Measurements from ENCODE around the gene CCL16. TPM values are rescaled to one million over a fixed set of nuclear protein-coding genes. Genes with fewer than 3 reads are reported as not detected.
"Not testable (repeated sequence)": the region's sequence is repeated elsewhere in the genome, so short reads cannot be mapped to it uniquely, and the experiment has no call there.

Gene CCL16
- total and polyA plus RNA-seq, 3 experiments from 2014 or later, result not detected

DNA sequence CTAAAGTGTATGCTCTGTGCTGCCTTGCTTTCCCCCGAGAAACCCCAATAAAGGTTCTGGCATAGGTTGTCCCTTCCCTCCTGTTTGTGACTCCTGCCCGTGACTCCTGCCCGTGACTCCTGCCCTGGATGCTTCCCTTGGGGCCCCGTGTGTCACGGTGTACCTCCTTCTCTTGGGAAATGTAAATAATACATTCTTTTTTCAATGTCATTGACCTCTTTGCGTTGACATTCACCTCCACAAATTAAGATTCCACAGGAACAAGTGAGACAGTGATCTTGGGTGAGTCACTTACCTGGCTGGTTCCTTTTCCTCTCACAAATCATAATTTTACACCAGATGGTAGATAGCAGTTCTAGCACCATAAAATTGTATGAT, 19.4 kb upstream of the CCL16 start:
- CTCF ChIA-PET, result interaction anchor here (1.2 kb wide), 1 partner anchor 11 kb away, joined by 3 read pairs; no protein-coding TSS in a partner anchor
- H3K27ac ChIP-seq (ENCODE audit: low read depth, low read length), result no peak overlapping the region
- H3K4me1 Mint-ChIP-seq, result peaks cover 10 to 17% (median 17%) of the 10 kb centered on the region in 3 donors
- peak overlapping the region in 1 of 8 donors; percentile 14 for H3K27ac Mint-ChIP-seq
- no peaks in the 10 kb centered on the region for H3K27me3 Mint-ChIP-seq
- H3K36me3 ChIP-seq (ENCODE audit: insufficient read depth, low read length), result no peaks in the 10 kb centered on the region
- POLR2A ChIA-PET, result no interaction called here
- no peak overlapping the region for H3K4me3 Mint-ChIP-seq
- no peaks in the 10 kb centered on the region for H3K4me1 ChIP-seq (ENCODE audit: insufficient read depth, low read length)
- H3K9me3 Mint-ChIP-seq, result no peaks in the 10 kb centered on the region
- H3K36me3 Mint-ChIP-seq, result no peaks in the 10 kb centered on the region
- H3K4me3 ChIP-seq (ENCODE audit: low read length), result no peak overlapping the region
- H3K27me3 ChIP-seq (ENCODE audit: insufficient read depth, low read length, poor library complexity, severe bottlenecking), result no peaks in the 10 kb centered on the region
- no peaks in the 10 kb centered on the region for H3K9me3 ChIP-seq (ENCODE audit: low read length)
- no peak for DNase-seq

DNA sequence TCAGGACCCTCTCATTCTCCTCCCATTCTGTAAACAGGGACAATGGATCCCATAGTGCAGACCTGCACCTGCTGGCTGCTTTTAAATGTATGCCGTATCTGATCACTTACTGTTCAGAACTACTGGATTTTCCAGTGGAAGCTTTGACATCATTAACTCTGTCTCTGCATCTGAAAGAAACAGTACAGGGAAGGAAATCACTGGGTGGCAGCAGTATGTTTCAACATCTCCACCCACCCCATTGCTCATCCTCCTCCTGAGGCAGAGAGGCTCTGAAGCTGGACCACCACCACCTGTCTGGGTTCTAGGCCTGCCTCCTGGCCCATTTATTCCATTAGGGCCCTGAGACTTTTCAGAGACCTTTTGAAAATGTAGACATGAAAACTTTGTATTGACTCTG, 17.5 kb upstream of the CCL16 start:
- Histone ChIP-seq H3K4me1 (ENCODE audit: insufficient read depth, low read length) (no peaks in the 10 kb centered on the region), H3K4me3 (ENCODE audit: low read length) (no peak overlapping the region), H3K27ac (ENCODE audit: low read depth, low read length) (no peak overlapping the region), H3K9me3 (ENCODE audit: low read length) (no peaks in the 10 kb centered on the region), H3K36me3 (ENCODE audit: insufficient read depth, low read length) (no peaks in the 10 kb centered on the region), H3K27me3 (ENCODE audit: insufficient read depth, low read length, poor library complexity, severe bottlenecking) (no peaks in the 10 kb centered on the region)
- Mint-ChIP-seq H3K36me3 (no peaks in the 10 kb centered on the region), H3K4me1 (peaks cover 0 to 2% (median 2%) of the 10 kb centered on the region in 3 donors), H3K27ac (peak overlapping the region in 1 of 8 donors; percentile 33), H3K4me3 (no peak overlapping the region), H3K27me3 (peaks cover 0 to 6% of the 10 kb centered on the region in 2 donors), H3K9me3 (no peaks in the 10 kb centered on the region)
- ChIA-PET CTCF (no interaction called here), POLR2A (no interaction called here)
- no peak for DNase-seq

DNA sequence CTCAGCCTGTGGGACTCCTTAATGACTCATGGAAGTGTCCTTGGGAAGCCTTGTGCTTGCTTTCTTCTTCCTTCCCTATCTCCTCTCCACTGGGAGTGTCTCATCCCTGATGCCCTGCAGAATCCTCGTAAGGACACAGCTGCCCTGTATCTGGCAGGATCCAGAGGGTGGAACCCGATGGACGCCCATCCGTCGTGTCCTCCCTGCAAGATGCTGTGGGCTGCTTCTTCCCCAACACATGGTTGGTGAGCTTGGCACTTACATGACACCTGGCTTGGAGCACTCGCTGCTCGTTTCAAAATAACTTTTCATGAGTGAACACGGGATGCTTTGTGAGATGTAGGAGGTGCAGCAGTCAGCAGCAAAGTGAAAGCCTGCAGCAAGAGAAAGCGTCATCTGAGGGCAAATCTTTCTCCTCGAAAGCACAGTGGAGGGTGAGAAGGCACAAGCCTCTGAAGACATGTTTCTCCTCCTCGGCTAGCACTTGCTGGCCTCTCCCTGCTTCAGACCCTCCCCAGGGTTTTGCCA, 16.8 kb upstream of the CCL16 start:
- ChIA-PET POLR2A (interaction anchor here (0.6 kb wide), 1 partner anchor 539 kb away, joined by 9 read pairs; no protein-coding TSS in a partner anchor), CTCF (no interaction called here)
- DNase-seq, result no peak
- no peaks in the 10 kb centered on the region for H3K27me3 ChIP-seq (ENCODE audit: insufficient read depth, low read length, poor library complexity, severe bottlenecking)
- Mint-ChIP-seq H3K4me1 (no peaks in the 10 kb centered on the region), H3K9me3 (no peaks in the 10 kb centered on the region), H3K27me3 (peaks cover 0 to 6% of the 10 kb centered on the region in 2 donors), H3K4me3 (no peak overlapping the region), H3K27ac (peak overlapping the region in 2 of 8 donors; percentile 64 to 91), H3K36me3 (no peaks in the 10 kb centered on the region)
- H3K9me3 ChIP-seq (ENCODE audit: low read length), result no peaks in the 10 kb centered on the region
- no peaks in the 10 kb centered on the region for H3K4me1 ChIP-seq (ENCODE audit: insufficient read depth, low read length)
- no peaks in the 10 kb centered on the region for H3K36me3 ChIP-seq (ENCODE audit: insufficient read depth, low read length)
- H3K4me3 ChIP-seq (ENCODE audit: low read length), result no peak overlapping the region
- H3K27ac ChIP-seq (ENCODE audit: low read depth, low read length), result no peak overlapping the region

DNA sequence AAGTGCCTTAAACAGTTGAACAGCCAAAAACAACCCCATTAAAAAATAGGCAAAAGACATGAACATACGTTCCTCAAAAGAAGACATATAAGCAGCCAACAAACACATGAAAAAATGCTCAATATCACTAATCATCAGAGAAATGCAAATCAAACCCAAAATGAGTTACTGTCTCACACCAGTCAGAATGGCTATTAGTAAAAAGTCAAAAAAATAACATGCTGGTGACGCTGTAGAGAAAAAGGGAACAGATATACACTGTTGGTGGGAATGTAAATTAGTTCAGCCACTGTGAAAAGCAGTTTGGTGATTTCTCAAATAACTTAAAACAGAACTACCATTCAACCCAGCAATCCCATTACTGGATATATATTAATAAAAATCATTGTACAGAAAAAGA, 14.0 kb upstream of the CCL16 start:
- H3K4me1 ChIP-seq (ENCODE audit: insufficient read depth, low read length); H3K27ac Mint-ChIP-seq; H3K36me3 Mint-ChIP-seq; CTCF ChIA-PET; H3K36me3 ChIP-seq (ENCODE audit: insufficient read depth, low read length); H3K4me3 Mint-ChIP-seq; H3K9me3 ChIP-seq (ENCODE audit: low read length); H3K4me3 ChIP-seq (ENCODE audit: low read length); H3K27me3 ChIP-seq (ENCODE audit: insufficient read depth, low read length, poor library complexity, severe bottlenecking); H3K4me1 Mint-ChIP-seq; POLR2A ChIA-PET; H3K9me3 Mint-ChIP-seq; H3K27ac ChIP-seq (ENCODE audit: low read depth, low read length); DNase-seq: not testable (repeated sequence)
- H3K27me3 Mint-ChIP-seq, result peaks cover 5 to 11% of the 10 kb centered on the region in 2 donors

DNA sequence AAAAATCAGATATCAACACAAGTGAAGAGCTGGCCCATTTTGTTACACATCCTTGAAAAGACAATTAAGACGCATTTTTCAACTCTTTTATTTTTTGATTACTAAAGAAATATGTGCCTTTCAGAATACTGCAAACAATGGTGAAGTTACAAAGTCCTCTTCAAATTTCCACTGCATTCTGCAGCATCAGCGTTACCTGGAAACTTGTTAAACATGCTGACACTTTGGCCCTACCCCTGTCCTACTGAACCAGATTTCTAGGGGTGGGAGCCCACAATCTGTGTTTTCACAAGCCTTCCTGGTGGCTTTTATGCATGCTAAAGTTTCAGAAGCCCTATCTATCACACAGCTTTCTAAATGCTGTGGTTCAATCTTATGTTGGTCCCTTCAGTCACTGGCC, 9.8 kb upstream of the CCL16 start:
- Mint-ChIP-seq H3K27ac (no peak overlapping the region), H3K4me3 (no peak overlapping the region), H3K36me3 (peaks cover 0 to 16% (median 0%) of the 10 kb centered on the region in 3 donors), H3K4me1 (no peaks in the 10 kb centered on the region), H3K27me3 (peaks cover 5 to 13% of the 10 kb centered on the region in 2 donors), H3K9me3 (peaks cover 5 to 19% (median 8%) of the 10 kb centered on the region in 5 donors)
- ChIA-PET CTCF (interaction anchor here (0.9 to 1.3 kb wide), 2 partner anchors 9 to 15 kb away, joined by 3 read pairs; partner anchors contain the start of gene CCL16), POLR2A (no interaction called here)
- no peak overlapping the region for H3K4me3 ChIP-seq (ENCODE audit: low read length)
- DNase-seq, result no peak
- no peak overlapping the region for H3K27ac ChIP-seq (ENCODE audit: low read depth, low read length)
- H3K27me3 ChIP-seq (ENCODE audit: insufficient read depth, low read length, poor library complexity, severe bottlenecking), result no peaks in the 10 kb centered on the region
- no peaks in the 10 kb centered on the region for H3K9me3 ChIP-seq (ENCODE audit: low read length)
- no peaks in the 10 kb centered on the region for H3K36me3 ChIP-seq (ENCODE audit: insufficient read depth, low read length)
- H3K4me1 ChIP-seq (ENCODE audit: insufficient read depth, low read length), result no peaks in the 10 kb centered on the region

DNA sequence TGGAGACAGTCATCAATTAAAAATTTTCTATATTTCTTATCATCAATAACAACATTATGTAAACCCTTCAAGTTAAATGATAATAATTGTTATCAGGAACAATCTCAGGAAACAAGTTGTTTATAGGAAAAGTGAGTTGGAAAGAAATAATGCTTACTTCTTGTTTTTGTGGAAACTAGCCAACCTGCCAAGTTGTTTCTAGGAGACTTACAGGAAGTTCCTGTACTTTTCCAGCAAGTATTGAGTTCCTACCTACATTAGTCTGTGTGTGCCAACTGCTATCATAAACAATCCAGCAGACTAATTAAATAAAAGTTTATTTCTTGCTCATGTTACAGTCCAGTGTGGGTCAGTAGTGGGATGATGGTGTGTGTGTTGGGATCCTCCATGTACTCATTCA, 6.9 kb upstream of the CCL16 start:
- Histone ChIP-seq H3K9me3 (ENCODE audit: low read length) (no peaks in the 10 kb centered on the region), H3K4me3 (ENCODE audit: low read length) (no peak overlapping the region), H3K27ac (ENCODE audit: low read depth, low read length) (no peak overlapping the region), H3K4me1 (ENCODE audit: insufficient read depth, low read length) (no peaks in the 10 kb centered on the region), H3K27me3 (ENCODE audit: insufficient read depth, low read length, poor library complexity, severe bottlenecking) (no peaks in the 10 kb centered on the region), H3K36me3 (ENCODE audit: insufficient read depth, low read length) (no peaks in the 10 kb centered on the region)
- H3K9me3 Mint-ChIP-seq, result peaks cover 5 to 19% (median 8%) of the 10 kb centered on the region in 5 donors
- ChIA-PET POLR2A (no interaction called here), CTCF (no interaction called here)
- peaks cover 0 to 4% (median 0%) of the 10 kb centered on the region in 3 donors for H3K4me1 Mint-ChIP-seq
- H3K27me3 Mint-ChIP-seq, result peaks cover 5 to 8% of the 10 kb centered on the region in 2 donors
- no peak for DNase-seq
- no peak overlapping the region for H3K4me3 Mint-ChIP-seq
- no peak overlapping the region for H3K27ac Mint-ChIP-seq
- peaks cover 0 to 16% (median 0%) of the 10 kb centered on the region in 3 donors for H3K36me3 Mint-ChIP-seq

DNA sequence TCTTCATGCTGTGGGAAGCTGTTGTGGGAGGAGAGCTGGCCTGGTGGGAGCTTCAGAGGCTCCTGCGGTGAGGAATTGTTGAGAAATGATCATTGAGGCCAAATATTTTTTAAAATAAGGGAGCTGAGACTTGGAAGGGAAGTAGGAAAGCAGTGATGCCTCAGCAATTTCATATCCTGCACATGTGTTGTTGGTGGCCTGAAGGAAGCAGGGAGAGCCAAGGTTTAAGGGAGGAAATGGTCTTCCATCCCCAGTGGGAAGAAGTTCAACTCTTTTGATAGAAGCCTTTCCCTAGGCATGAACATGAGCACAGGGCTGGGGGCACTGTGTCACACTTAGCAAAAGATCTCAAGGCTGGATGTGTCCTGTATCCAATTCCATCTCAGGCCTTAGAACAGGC, 5.3 kb upstream of the CCL16 start, which contains the start of gene CCL14:
TSS of gene CCL14 (minus strand) at position 87 of the 400 bp plus-strand sequence. CDS start at position 7, 80 bp downstream.
- ChIA-PET POLR2A (interaction anchor here (0.6 kb wide), 1 partner anchor 206 kb away, joined by 5 read pairs; no protein-coding TSS in a partner anchor), CTCF (no interaction called here)
- Histone ChIP-seq H3K4me1 (ENCODE audit: insufficient read depth, low read length) (no peaks in the 10 kb centered on the region), H3K27ac (ENCODE audit: low read depth, low read length) (no peak within 1 kb of the TSS), H3K27me3 (ENCODE audit: insufficient read depth, low read length, poor library complexity, severe bottlenecking) (no peaks in the 10 kb centered on the region), H3K36me3 (ENCODE audit: insufficient read depth, low read length) (no peaks in the 10 kb centered on the region), H3K4me3 (ENCODE audit: low read length) (no peak within 1 kb of the TSS), H3K9me3 (ENCODE audit: low read length) (no peaks in the 10 kb centered on the region)
- peak within 1 kb of the TSS in 3 of 8 donors; percentile 43 to 51 (median 44) for H3K27ac Mint-ChIP-seq
- H3K9me3 Mint-ChIP-seq, result peaks cover 5 to 19% (median 6%) of the 10 kb centered on the region in 5 donors
- H3K36me3 Mint-ChIP-seq, result peaks cover 0 to 16% (median 0%) of the 10 kb centered on the region in 3 donors
- H3K4me1 Mint-ChIP-seq, result peaks cover 4 to 14% (median 7%) of the 10 kb centered on the region in 3 donors
- no peak within 1 kb of the TSS for H3K4me3 Mint-ChIP-seq
- no peak for DNase-seq
- peaks cover 0 to 3% of the 10 kb centered on the region in 2 donors for H3K27me3 Mint-ChIP-seq

DNA sequence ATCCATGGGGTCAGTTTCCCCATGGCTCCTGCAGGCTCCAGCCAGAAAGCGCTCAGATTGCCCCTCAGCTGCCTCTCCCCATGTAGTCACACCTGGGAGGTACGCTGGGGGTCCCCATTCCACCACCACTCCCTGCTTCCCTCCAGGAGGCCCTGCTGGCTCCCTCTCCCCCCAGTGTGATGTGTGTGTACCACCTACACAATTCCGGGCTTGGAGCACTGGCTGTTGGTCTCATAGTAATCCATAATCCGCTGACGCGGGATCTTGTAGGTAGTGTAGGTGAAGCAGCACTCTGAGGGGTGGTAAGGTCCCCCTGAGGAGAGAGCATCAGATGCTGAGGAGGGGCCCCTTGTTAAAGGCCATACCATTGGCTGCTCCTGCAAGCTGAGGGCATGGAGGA, 2.8 kb upstream of the CCL16 start:
- no peak overlapping the region for H3K27ac ChIP-seq (ENCODE audit: low read depth, low read length)
- H3K4me3 ChIP-seq (ENCODE audit: low read length), result no peak overlapping the region
- Mint-ChIP-seq H3K27me3 (peaks cover 0 to 2% of the 10 kb centered on the region in 2 donors), H3K9me3 (peaks cover 1 to 9% (median 5%) of the 10 kb centered on the region in 5 donors), H3K4me3 (no peak overlapping the region), H3K36me3 (peaks cover 0 to 9% (median 0%) of the 10 kb centered on the region in 3 donors), H3K27ac (peak overlapping the region in 2 of 8 donors; percentile 47 to 77), H3K4me1 (peaks cover 4 to 14% (median 7%) of the 10 kb centered on the region in 3 donors)
- H3K4me1 ChIP-seq (ENCODE audit: insufficient read depth, low read length), result no peaks in the 10 kb centered on the region
- ChIA-PET POLR2A (no interaction called here), CTCF (interaction anchor here (2.6 kb wide), 1 partner anchor 165 kb away, joined by 9 read pairs; no protein-coding TSS in a partner anchor)
- H3K36me3 ChIP-seq (ENCODE audit: insufficient read depth, low read length), result no peaks in the 10 kb centered on the region
- no peaks in the 10 kb centered on the region for H3K27me3 ChIP-seq (ENCODE audit: insufficient read depth, low read length, poor library complexity, severe bottlenecking)
- no peaks in the 10 kb centered on the region for H3K9me3 ChIP-seq (ENCODE audit: low read length)
- no peak for DNase-seq
